Stomach smooth muscle (tissue), 2 donors: ENCODE measurements around the gene SIVA1.

Source experiments
- H3K27ac ChIP-seq: one replicate; pipeline ENCODE4 v1.7.0; 2013; ENCODE audit warnings: mild to moderate bottlenecking, low read length, inconsistent platforms
- H3K27me3 ChIP-seq, 2 donors: one replicate each; pipeline ENCODE4 v1.7.0; 2013; ENCODE audit warnings: low read length in 2 of 2; ENCODE audit not compliant: insufficient read depth in 2 of 2, control insufficient read depth in 1 of 2
- H3K36me3 ChIP-seq, 2 donors: one replicate each; pipeline ENCODE4 v1.7.0; 2013; ENCODE audit warnings: low read length in 2 of 2; ENCODE audit not compliant: control insufficient read depth in 2 of 2, insufficient read depth in 2 of 2
- H3K4me1 ChIP-seq: one replicate; pipeline ENCODE4 v1.7.0; 2013; ENCODE audit warnings: low read length; ENCODE audit not compliant: control insufficient read depth, insufficient read depth
- H3K4me3 ChIP-seq, 2 donors: one replicate each; pipeline ENCODE4 v1.7.0; 2013; ENCODE audit warnings: low read length in 2 of 2
- H3K9ac ChIP-seq, 2 donors: one replicate each; pipeline ENCODE4 v1.7.0; 2013; ENCODE audit warnings: low read length in 2 of 2, mild to moderate bottlenecking in 1 of 2
- H3K9me3 ChIP-seq, 2 donors: one replicate each; pipeline ENCODE4 v1.7.0; 2013; ENCODE audit warnings: low read length in 2 of 2; ENCODE audit not compliant: control insufficient read depth in 2 of 2
- donor health status: healthy.
- donor health status: Pancreatic carcinoma.

The SIVA1 gene

GRCh38 chr14:104788161-104788818 is 35.3 kb downstream of the SIVA1 start:
- peaks cover 3 to 14% of the 10 kb centered on the region in 2 donors for H3K36me3 ChIP-seq
- H3K4me3 ChIP-seq = no peak overlapping the region
- H3K4me1 ChIP-seq = peaks cover 65% of the 10 kb centered on the region
- H3K9ac ChIP-seq = no peak overlapping the region
- H3K27me3 ChIP-seq = no peaks in the 10 kb centered on the region
- no peaks in the 10 kb centered on the region for H3K9me3 ChIP-seq
- H3K27ac ChIP-seq = no peak overlapping the region

- H3K36me3 ChIP-seq = peaks cover 3 to 14% of the 10 kb centered on the region in 2 donors
- no peak overlapping the region for H3K27ac ChIP-seq
- no peak overlapping the region for H3K9ac ChIP-seq
- no peaks in the 10 kb centered on the region for H3K9me3 ChIP-seq
- no peak overlapping the region for H3K4me3 ChIP-seq
- H3K27me3 ChIP-seq = no peaks in the 10 kb centered on the region
- peaks cover 71% of the 10 kb centered on the region for H3K4me1 ChIP-seq
Measured at GRCh38 chr14:104788873-104789663, 36.1 kb downstream of the SIVA1 start.

GRCh38 chr14:104789752-104790743 is 37.1 kb downstream of the SIVA1 start:
- H3K9ac ChIP-seq = no peak overlapping the region
- no peak overlapping the region for H3K4me3 ChIP-seq
- no peaks in the 10 kb centered on the region for H3K9me3 ChIP-seq
- no peaks in the 10 kb centered on the region for H3K27me3 ChIP-seq
- H3K36me3 ChIP-seq = peaks cover 3 to 14% of the 10 kb centered on the region in 2 donors
- peaks cover 68% of the 10 kb centered on the region for H3K4me1 ChIP-seq
- no peak overlapping the region for H3K27ac ChIP-seq

GRCh38 chr14:104791425-104791824 is 38.5 kb downstream of the SIVA1 start:
- Histone ChIP-seq H3K27ac (no peak overlapping the region), H3K27me3 (no peaks in the 10 kb centered on the region), H3K36me3 (peaks cover 3 to 14% of the 10 kb centered on the region in 2 donors), H3K4me1 (peaks cover 62% of the 10 kb centered on the region), H3K9me3 (no peaks in the 10 kb centered on the region), H3K9ac (no peak overlapping the region), H3K4me3 (no peak overlapping the region)

GRCh38 chr14:104792101-104792884 is 39.3 kb downstream of the SIVA1 start:
- H3K27me3 ChIP-seq = no peaks in the 10 kb centered on the region
- peaks cover 56% of the 10 kb centered on the region for H3K4me1 ChIP-seq
- H3K4me3 ChIP-seq = no peak overlapping the region
- no peak overlapping the region for H3K9ac ChIP-seq
- H3K27ac ChIP-seq = no peak overlapping the region
- H3K9me3 ChIP-seq = no peaks in the 10 kb centered on the region
- peaks cover 3 to 11% of the 10 kb centered on the region in 2 donors for H3K36me3 ChIP-seq

GRCh38 chr14:104792945-104793702 is 40.2 kb downstream of the SIVA1 start:
- H3K9ac ChIP-seq = peak overlapping the region; percentile 41 to 83
- peaks cover 3 to 11% of the 10 kb centered on the region in 2 donors for H3K36me3 ChIP-seq
- H3K27me3 ChIP-seq = no peaks in the 10 kb centered on the region
- H3K27ac ChIP-seq = no peak overlapping the region
- H3K4me3 ChIP-seq = peak overlapping the region in 1 of 2 donors; percentile 86
- H3K4me1 ChIP-seq = peaks cover 56% of the 10 kb centered on the region
- H3K9me3 ChIP-seq = no peaks in the 10 kb centered on the region

- no peak overlapping the region for H3K27ac ChIP-seq
Measured at GRCh38 chr14:104793703-104793959, 40.7 kb downstream of the SIVA1 start.

GRCh38 chr14:104794099-104794498 is 41.2 kb downstream of the SIVA1 start:
- Histone ChIP-seq H3K36me3 (peaks cover 3 to 11% of the 10 kb centered on the region in 2 donors), H3K9me3 (no peaks in the 10 kb centered on the region), H3K4me3 (peak overlapping the region; percentile 81 to 86), H3K27me3 (no peaks in the 10 kb centered on the region), H3K27ac (no peak overlapping the region), H3K4me1 (peaks cover 51% of the 10 kb centered on the region), H3K9ac (peak overlapping the region; percentile 41 to 83)

More at GRCh38 chr14:104793703-104793959, 40.7 kb downstream of the SIVA1 start:
- H3K4me1 ChIP-seq = peaks cover 51% of the 10 kb centered on the region
- no peaks in the 10 kb centered on the region for H3K27me3 ChIP-seq
- peaks cover 3 to 11% of the 10 kb centered on the region in 2 donors for H3K36me3 ChIP-seq
- peak overlapping the region; percentile 81 to 86 for H3K4me3 ChIP-seq
- H3K9ac ChIP-seq = peak overlapping the region; percentile 41 to 83
- no peaks in the 10 kb centered on the region for H3K9me3 ChIP-seq

- Histone ChIP-seq H3K36me3 (peaks cover 3 to 11% of the 10 kb centered on the region in 2 donors), H3K4me1 (peaks cover 52% of the 10 kb centered on the region), H3K9me3 (no peaks in the 10 kb centered on the region), H3K9ac (peak overlapping the region; percentile 41 to 83), H3K27me3 (no peaks in the 10 kb centered on the region), H3K27ac (no peak overlapping the region), H3K4me3 (peak overlapping the region; percentile 81 to 86)
Measured at GRCh38 chr14:104794631-104794992, 41.7 kb downstream of the SIVA1 start.
